CD4-positive, alpha-beta T cell treated with Interleukin-15 for 1 hour (primary cell): ENCODE data around the gene MMP17.

Source experiments
- DNase-seq: peaks from one replicate; pipeline ENCODE4 v3.0.0-alpha.2; 2020

MMP17 gene

DNA sequence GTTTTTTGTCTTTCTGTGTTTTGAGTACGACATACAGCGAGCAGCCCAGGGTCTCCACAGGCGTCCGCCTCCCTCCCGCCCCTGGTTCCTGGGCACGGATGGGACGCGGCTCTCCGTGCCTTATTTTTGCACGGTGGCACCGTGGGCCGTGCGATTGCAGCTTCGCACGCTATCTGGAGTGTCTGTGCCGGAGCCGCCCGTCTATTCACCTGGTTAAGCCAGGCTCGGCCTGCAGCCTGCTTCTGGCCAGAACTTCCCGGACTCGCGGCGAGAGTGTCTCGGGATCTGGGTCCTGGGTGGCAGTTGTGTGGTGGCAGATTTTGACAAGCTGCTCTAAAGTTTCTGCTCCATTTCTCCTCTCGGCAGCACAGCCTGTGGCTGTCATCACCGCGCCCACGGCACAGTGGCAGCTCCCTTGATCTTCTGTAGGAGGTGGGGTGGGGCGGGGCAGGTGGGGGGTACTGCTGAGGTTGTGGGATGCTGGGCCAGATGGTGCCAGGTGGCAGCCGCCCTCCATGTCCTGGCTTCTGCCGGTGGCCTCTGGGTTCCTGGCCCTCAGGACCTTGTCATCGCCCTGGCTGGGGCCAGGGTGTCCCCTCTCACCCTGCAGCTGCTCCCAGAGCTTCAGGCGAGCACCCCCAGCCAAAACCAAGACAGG is 2.9 kb downstream of the MMP17 start:
- no peak for DNase-seq

DNA sequence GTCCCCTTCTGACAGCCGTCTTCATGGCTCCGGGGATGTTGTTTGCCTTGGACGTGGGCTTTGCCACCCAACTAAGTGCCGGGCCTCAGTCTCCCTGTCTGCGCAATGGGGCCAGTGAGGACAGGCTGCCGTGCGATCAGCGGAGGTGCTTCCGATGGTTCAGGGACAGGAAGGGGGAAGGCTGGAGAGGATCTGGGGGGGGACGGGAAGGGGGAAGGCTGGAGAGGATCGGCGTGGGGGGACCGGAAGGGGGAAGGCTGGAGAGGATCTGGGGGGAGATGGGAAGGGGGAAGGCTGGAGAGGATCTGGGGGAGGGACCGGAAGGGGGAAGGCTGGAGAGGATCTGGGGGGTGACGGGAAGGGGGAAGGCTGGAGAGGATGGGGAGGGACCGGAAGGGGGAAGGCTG is 3.4 kb downstream of the MMP17 start:
- no peak for DNase-seq

- no peak for DNase-seq
These were observed 4.4 kb downstream of the MMP17 start for GRCh38 chr12:131832321-131833231.

DNA sequence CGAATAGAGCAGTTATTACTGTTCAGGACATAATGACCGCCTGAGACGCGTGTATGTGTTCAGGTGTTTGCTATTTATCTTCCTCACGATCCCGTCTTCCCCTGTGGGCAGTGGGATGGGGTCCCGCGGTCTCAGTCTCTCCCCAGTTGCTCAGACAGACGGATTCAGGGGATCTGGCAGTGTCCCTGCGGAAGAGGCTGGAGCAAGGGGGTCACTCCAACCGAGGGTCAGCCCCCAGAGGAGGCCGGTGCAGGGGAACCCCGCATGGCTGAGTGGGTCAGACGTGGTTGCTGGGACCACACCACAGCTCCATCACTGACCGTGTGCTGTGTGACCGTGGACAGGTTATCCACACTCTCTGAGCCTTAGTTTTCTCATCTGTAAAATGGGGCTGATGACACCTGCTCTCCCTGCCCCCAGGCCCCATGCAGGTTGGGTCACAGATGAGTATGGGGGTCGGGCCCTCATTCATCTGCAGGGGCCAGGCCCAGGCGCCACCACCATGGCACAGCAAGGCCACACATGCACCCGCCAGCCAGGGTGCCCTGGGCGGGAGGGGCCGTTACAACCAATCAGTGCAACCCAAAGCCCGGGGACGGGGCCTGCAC is 5.2 kb downstream of the MMP17 start:
- DNase-seq, result no peak

DNA sequence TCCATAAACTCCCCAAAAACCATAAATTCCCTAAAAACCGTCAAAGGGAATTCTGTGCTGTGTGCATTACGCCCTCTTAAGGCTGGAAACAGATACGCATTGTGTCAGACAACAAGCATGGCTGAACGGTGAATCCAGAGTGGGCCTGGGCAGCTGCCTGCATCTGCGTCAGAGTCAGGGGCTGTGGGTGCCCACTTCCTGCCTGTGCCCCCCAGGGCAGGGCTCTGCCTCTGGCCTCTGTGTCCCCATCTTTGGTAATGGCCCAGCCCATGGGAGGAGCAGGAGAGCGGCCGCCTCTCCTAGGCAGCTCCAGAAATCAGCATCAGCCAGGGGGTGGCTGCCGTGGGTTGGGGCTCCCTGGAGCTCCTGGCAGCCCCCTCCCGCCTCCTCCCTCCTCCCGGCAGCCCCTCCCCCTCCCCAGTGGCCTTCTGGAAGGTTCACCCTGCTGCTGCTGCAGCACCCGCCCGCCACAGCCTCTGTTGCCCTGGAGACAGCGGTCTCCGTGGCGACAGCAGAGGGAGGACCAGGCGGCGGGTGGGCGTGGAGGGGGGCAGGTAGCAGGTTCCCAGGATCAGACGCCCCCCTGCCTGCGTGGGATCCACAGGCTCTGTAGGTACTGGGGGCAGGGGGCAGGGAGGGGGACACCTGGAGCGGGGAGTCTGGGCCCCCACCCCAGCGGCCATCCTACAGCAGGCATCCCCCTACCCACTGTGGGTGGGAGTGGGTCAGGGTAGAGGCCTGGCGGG is 5.9 kb downstream of the MMP17 start:
- DNase-seq, result no peak

DNA sequence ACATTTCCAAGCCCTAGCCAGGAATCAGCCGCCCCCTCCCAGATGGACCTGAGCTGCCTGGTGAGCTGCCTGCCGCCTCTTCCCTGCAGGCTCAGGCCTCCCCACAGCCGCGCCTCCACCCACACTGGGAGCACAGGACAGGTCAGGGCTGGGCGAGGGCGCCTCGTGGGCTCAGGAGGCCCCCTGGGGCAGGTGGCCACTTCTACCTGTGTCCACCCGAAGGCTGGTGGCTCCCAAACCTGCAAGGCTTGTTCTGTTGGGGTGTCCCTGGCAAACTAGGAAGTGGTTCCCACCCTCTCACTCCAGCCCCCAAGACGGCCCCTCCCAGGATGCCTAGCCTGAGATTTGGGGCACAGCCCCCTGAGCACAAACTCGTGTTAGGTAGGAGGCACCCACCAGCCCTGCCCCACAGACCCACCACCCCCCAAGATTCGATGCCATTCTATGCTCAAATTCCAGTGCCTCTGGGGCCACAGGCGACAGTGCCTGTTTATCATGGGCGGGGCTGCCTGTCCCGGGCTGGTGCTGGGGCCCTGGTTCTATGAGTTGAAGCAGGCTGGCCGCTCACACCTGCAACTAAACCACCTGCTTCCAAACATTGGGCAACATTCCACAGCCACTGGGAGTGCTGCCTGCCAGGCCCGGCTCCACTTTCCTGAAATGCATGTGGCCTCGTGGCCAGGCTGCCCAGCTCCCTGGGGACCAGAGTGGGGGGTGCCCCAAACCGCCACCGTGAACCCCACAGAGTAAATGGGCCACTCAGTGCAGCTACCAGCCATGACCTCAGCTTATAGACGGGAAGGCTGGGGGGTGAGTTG is 6.8 kb downstream of the MMP17 start:
- no peak for DNase-seq

GRCh38 chr12:131835616-131836171 is 7.5 kb downstream of the MMP17 start:
- DNase-seq, result no peak

DNA sequence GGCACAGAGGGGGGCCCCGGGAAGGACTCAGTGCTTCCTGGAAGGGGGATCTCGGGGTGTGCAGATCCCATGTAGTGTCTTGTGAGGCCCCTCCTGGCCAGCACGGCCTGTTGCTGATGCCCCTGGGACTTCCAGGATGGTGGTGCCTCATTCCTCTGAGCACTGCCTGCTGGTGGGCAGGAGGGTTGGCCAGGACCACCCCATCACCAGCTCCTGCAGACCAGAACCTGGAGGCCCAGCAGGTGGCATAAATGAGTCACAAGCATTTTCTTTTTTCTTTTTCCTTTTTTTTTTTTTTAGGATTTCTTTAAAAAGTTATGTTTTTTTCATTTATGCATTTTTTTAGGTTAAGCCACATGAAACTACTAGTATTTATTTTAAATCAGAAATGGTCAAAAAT is 8.0 kb downstream of the MMP17 start:
- DNase-seq, result no peak

- no peak for DNase-seq
These were observed 8.7 kb downstream of the MMP17 start for GRCh38 chr12:131836714-131837397.

GRCh38 chr12:131840643-131841416 is 12.6 kb downstream of the MMP17 start:
- no peak for DNase-seq

GRCh38 chr12:131841547-131841946 is 13.4 kb downstream of the MMP17 start:
- no peak for DNase-seq

GRCh38 chr12:131842169-131842568 is 14.0 kb downstream of the MMP17 start:
- no peak for DNase-seq

DNA sequence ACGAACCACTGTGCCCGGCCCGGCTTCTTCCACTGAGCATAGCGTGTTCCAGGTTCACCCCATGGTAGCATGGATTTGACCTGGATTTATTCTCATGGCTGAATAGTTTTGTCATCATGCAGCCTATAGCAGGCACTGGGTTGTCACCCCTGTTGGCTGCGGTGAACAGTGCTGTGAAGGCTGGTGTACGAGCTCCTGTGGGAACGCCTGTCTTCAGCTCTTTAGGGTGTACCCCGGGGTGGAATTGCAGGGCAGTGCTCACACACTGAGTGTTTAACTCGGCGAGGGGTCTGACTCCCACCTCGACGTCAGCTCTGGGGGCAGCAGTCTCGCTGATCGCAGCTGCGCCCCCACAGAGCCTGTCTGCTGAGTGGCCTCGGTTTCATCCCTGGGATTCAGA is 15.3 kb downstream of the MMP17 start:
- DNase-seq, result no peak

- DNase-seq, result no peak
These were observed 15.9 kb downstream of the MMP17 start for GRCh38 chr12:131844140-131844539.

DNA sequence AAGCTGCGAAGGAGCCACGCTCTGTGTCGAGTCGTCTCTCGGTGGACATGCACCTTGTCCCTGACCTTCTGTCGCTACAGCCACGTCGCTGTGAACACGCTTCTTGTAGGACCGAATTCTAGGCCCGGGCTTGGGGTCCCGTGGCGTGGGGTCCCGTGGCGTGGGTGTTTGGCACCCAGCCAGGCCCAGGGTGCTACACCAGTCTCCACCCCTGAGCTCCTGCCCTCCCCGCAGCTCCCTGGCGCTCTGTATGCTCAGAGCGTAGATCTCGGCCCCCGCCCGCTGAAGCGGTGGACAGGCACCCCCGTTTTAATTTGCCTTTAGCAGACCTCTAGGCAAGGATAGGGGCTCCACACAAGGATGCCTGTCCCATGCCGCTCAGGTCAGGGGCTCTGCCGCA is 16.5 kb downstream of the MMP17 start:
- DNase-seq, result no peak

GRCh38 chr12:131845121-131845520 is 16.9 kb downstream of the MMP17 start:
- DNase-seq, result no peak

DNA sequence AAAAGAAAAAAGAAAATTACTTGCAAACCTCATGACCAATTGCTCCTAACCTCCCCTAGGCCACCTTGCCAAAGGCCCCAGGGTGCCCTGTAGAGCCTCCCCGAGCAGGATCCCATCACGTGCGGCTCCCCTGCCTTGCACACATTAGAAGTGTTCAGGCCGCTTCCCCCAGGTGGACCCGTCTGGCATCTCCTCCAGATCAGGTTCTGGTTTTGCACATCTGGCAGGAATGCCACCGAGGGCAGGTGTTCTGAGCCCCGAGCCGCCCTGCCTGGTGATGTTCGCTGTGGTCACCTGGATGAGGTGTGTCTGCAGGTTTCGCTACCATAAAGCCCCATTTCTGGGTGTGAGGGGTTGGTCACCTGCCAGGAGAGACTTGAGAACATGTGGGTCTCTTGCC is 19.3 kb downstream of the MMP17 start:
- DNase-seq, result no peak

GRCh38 chr12:131848753-131849152 is 20.6 kb downstream of the MMP17 start:
- DNase-seq, result no peak

DNA sequence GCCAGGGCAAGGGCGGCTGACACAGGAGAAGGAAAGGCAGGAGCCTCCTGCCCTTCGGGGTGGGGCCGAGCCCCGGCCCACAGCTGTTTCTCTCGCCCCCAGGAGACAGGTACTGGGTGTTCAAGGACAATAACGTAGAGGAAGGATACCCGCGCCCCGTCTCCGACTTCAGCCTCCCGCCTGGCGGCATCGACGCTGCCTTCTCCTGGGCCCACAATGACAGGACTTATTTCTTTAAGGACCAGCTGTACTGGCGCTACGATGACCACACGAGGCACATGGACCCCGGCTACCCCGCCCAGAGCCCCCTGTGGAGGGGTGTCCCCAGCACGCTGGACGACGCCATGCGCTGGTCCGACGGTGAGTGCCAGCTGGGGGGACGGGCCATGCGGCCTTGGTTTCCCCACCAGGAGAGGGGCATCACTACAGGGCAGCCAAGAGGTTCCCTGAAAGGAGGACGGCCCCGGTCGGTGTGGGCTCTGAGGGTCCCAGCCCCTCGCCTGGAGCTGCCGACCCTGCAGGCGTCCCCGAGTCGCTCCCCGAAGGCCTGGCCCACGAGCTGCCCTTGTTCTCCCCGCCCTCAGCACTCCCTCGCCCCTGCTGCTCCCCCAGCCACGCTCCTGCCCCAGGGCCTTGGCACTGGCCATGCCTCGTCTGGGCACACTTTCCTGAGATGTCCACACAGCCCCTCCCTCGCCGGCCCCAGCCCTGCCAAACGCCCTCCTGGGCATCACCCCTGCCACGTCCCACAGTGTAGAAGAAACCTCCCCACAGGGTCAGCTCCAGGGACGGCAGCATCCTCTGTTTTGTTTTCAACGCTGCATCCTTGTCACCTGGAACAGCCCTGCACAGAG is 21.7 kb downstream of the MMP17 start:
- DNase-seq, result no peak
